Osteoblast (primary cell): ENCODE data around the gene SH3TC2. TPM values are rescaled to one million over a fixed set of nuclear protein-coding genes. Genes with fewer than 3 reads are reported as not detected.
A peak's percentile ranks its signal among the peaks of the same experiment; 100 is the strongest.

Experiments used
- DNase-seq: peaks from one replicate; pipeline ENCODE4 v3.0.0; 2011; ENCODE audit warnings: low spot score, mixed read lengths; ENCODE audit not compliant: insufficient read length; ENCODE audit errors: missing footprints
- H2AFZ ChIP-seq: 2 replicates; pipeline ENCODE4 v1.6.0; 2011; ENCODE audit warnings: mild to moderate bottlenecking, low read length
- H3K27ac ChIP-seq: 2 replicates; pipeline ENCODE4 v1.5.1; 2011; ENCODE audit warnings: mild to moderate bottlenecking, low read depth, low read length, moderate library complexity
- H3K27me3 ChIP-seq: 2 replicates; pipeline ENCODE4 v1.6.0; 2012; ENCODE audit warnings: mild to moderate bottlenecking, control low read depth, inconsistent platforms, low read length, moderate library complexity; ENCODE audit not compliant: insufficient read depth
- H3K36me3 ChIP-seq: 2 replicates; pipeline ENCODE4 v1.5.1; 2011; ENCODE audit warnings: mild to moderate bottlenecking, low read length, control low read depth, moderate library complexity; ENCODE audit not compliant: insufficient read depth
- H3K4me1 ChIP-seq: 2 replicates; pipeline ENCODE4 v1.5.1; 2011; ENCODE audit warnings: mild to moderate bottlenecking, low read length, control low read depth, moderate library complexity; ENCODE audit not compliant: insufficient read depth
- H3K4me2 ChIP-seq: 2 replicates; pipeline ENCODE4 v1.6.0; 2011; ENCODE audit warnings: mild to moderate bottlenecking, low read length; ENCODE audit not compliant: insufficient read depth
- H3K4me3 ChIP-seq: fragments of 200-600 bp; sonication (generic); 3 replicates; pipeline ENCODE4 v1.5.1; 2012; ENCODE audit warnings: mild to moderate bottlenecking, low read length, inconsistent platforms; ENCODE audit not compliant: insufficient read depth
- H3K79me2 ChIP-seq: 2 replicates; pipeline ENCODE4 v1.6.0; 2012; ENCODE audit warnings: mild to moderate bottlenecking, low read length, control low read depth, inconsistent platforms; ENCODE audit not compliant: insufficient read depth
- H3K9me3 ChIP-seq: 2 replicates; pipeline ENCODE4 v1.5.1; 2011; ENCODE audit warnings: low read depth, low read length, control low read depth
- H4K20me1 ChIP-seq: 2 replicates; pipeline ENCODE4 v1.6.0; 2012; ENCODE audit warnings: mild to moderate bottlenecking, low read length, control low read depth; ENCODE audit not compliant: insufficient read depth
- total RNA-seq: library from RNA; depleted of rRNA; stranded (reverse); fragments of >200 nt; gene quantifications from 2 replicates; pipeline ENCODE4 v1.2.3, GENCODE V29; 2012
- TF ChIP-seq, protein P1 (sequence below): IDR thresholded peaks from 2 replicates; pipeline ENCODE4 v1.5.1; 2011; ENCODE audit warnings: mild to moderate bottlenecking, low read depth, low read length, moderate library complexity; ENCODE audit errors: extremely low read depth

Gene SH3TC2
- total RNA-seq, 1 donor: 0.72 TPM

GRCh38 chr5:149048811-149049210, 14.1 kb downstream of the SH3TC2 start:
- Histone ChIP-seq H2AFZ (no peak overlapping the region), H3K36me3 (no peaks in the 10 kb centered on the region), H3K27ac (no peak overlapping the region), H3K27me3 (no peaks in the 10 kb centered on the region), H4K20me1 (no peaks in the 10 kb centered on the region), H3K9me3 (no peaks in the 10 kb centered on the region), H3K79me2 (no peaks in the 10 kb centered on the region), H3K4me3 (no peak overlapping the region), H3K4me1 (peaks cover 24% of the 10 kb centered on the region), H3K4me2 (no peak overlapping the region)
- DNase-seq: no peak
- TF ChIP-seq, protein P1, sequence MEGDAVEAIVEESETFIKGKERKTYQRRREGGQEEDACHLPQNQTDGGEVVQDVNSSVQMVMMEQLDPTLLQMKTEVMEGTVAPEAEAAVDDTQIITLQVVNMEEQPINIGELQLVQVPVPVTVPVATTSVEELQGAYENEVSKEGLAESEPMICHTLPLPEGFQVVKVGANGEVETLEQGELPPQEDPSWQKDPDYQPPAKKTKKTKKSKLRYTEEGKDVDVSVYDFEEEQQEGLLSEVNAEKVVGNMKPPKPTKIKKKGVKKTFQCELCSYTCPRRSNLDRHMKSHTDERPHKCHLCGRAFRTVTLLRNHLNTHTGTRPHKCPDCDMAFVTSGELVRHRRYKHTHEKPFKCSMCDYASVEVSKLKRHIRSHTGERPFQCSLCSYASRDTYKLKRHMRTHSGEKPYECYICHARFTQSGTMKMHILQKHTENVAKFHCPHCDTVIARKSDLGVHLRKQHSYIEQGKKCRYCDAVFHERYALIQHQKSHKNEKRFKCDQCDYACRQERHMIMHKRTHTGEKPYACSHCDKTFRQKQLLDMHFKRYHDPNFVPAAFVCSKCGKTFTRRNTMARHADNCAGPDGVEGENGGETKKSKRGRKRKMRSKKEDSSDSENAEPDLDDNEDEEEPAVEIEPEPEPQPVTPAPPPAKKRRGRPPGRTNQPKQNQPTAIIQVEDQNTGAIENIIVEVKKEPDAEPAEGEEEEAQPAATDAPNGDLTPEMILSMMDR: no peak

GRCh38 chr5:149047462-149047861, 15.4 kb downstream of the SH3TC2 start:
- Histone ChIP-seq H3K9me3 (no peaks in the 10 kb centered on the region), H2AFZ (no peak overlapping the region), H3K27me3 (no peaks in the 10 kb centered on the region), H3K27ac (no peak overlapping the region), H4K20me1 (no peaks in the 10 kb centered on the region), H3K36me3 (no peaks in the 10 kb centered on the region), H3K4me1 (peaks cover 13% of the 10 kb centered on the region), H3K79me2 (no peaks in the 10 kb centered on the region), H3K4me2 (no peak overlapping the region), H3K4me3 (no peak overlapping the region)
- TF ChIP-seq, protein P1: no peak
- no peak for DNase-seq

GRCh38 chr5:149046196-149046829, 16.5 kb downstream of the SH3TC2 start:
- no peak overlapping the region for H3K4me3 ChIP-seq
- H3K27me3 ChIP-seq: no peaks in the 10 kb centered on the region
- TF ChIP-seq, protein P1: no peak
- H2AFZ ChIP-seq: no peak overlapping the region
- H3K36me3 ChIP-seq: no peaks in the 10 kb centered on the region
- DNase-seq: no peak
- H3K27ac ChIP-seq: no peak overlapping the region
- H3K79me2 ChIP-seq: no peaks in the 10 kb centered on the region
- no peaks in the 10 kb centered on the region for H4K20me1 ChIP-seq
- H3K4me2 ChIP-seq: peak overlapping the region; percentile 6
- H3K9me3 ChIP-seq: no peaks in the 10 kb centered on the region
- peaks cover 13% of the 10 kb centered on the region for H3K4me1 ChIP-seq

- Histone ChIP-seq H3K9me3 (no peaks in the 10 kb centered on the region), H3K4me3 (no peak overlapping the region), H3K4me2 (no peak overlapping the region), H3K27me3 (no peaks in the 10 kb centered on the region), H3K79me2 (no peaks in the 10 kb centered on the region), H3K36me3 (no peaks in the 10 kb centered on the region), H3K4me1 (peaks cover 17% of the 10 kb centered on the region), H3K27ac (no peak overlapping the region), H2AFZ (no peak overlapping the region), H4K20me1 (no peaks in the 10 kb centered on the region)
- TF ChIP-seq, protein P1: no peak
- no peak for DNase-seq
Observed at GRCh38 chr5:149045089-149045460, 17.8 kb downstream of the SH3TC2 start.
